Psoas muscle (tissue), 8 donors: Measurements from ENCODE around the gene SERPINB6. TPM values are rescaled to one million over a fixed set of nuclear protein-coding genes. Genes with fewer than 3 reads are reported as not detected.
"Not testable (repeated sequence)": the region's sequence is repeated elsewhere in the genome, so short reads cannot be mapped to it uniquely, and the experiment has no call there.

ENCODE experiments used
- ATAC-seq, 4 donors: fragments of 200-7000 bp; cut with Tn5 transposase; one replicate each; pipeline ENCODE4 v1.9.1; 2020; ENCODE audit warnings: moderate library complexity in 3 of 4, mild to moderate bottlenecking in 2 of 4
- DNase-seq, 2 donors: peaks; one replicate each; pipeline ENCODE4 v3.0.0-alpha.2; 2020
- H3K27ac ChIP-seq: fragments of 200-600 bp; one replicate; pipeline ENCODE4 v1.8.0; 2022
- H3K27me3 ChIP-seq, 3 donors: fragments of 200-600 bp in 1 of 3; one replicate each; pipeline versions ENCODE4 v1.6.1 to v1.8.0; 2013 to 2022; ENCODE audit warnings: low read length in 2 of 3, mild to moderate bottlenecking in 2 of 3, moderate library complexity in 1 of 3; ENCODE audit not compliant: insufficient read depth in 3 of 3
- H3K36me3 ChIP-seq, 2 donors: fragments of 200-600 bp in 1 of 2; one replicate each; pipeline versions ENCODE4 v1.6.1 to v1.8.0; 2013 to 2022; ENCODE audit warnings: low read depth in 1 of 2, mild to moderate bottlenecking in 1 of 2, moderate library complexity in 1 of 2; ENCODE audit not compliant: insufficient read depth in 1 of 2
- H3K4me1 ChIP-seq: fragments of 200-600 bp; one replicate; pipeline ENCODE4 v1.8.0; 2022
- H3K4me3 ChIP-seq: fragments of 200-600 bp; one replicate; pipeline ENCODE4 v1.8.0; 2022; ENCODE audit warnings: mild to moderate bottlenecking
- H3K9me3 ChIP-seq: fragments of 200-600 bp; one replicate; pipeline ENCODE4 v1.8.0; 2022
- CTCF ChIP-seq: fragments of 200-600 bp; IDR thresholded peaks from one replicate; pipeline ENCODE4 v1.8.0; 2022; ENCODE audit warnings: antibody characterized with exemption
- WGBS, 3 donors: extraction: QIAGEN DNeasy Blood & Tissue Kit; methylation state at CpG; one replicate each; pipeline versions ENCODE4 v1.1.6 to v1.1.7; 2013; 5-methylcytosine and 5-hydroxymethylcytosine counted together
- intact Hi-C, 2 donors: fragments of 100-400 bp; cut with DNase I; formaldehyde crosslinking; loops; one replicate each; pipeline versions ENCODE4 v1.11.0 to v1.14.2; 2022
- polyA plus RNA-seq, 3 donors: library from polyadenylated mRNA; stranded (reverse); fragments of 200-250 nt; gene quantifications; one replicate each; pipeline ENCODE4 v1.2.3, GENCODE V29; 2013
- total RNA-seq, 4 donors: library from RNA; stranded (reverse); fragmentation: NEBNext Ultra II Directional in 2 of 4; extraction: Animal tissue kit (Norgen Biotek cat#: 25700) in 2 of 4; gene quantifications; one replicate each; pipeline versions ENCODE4 v1.2.1 to v1.2.4, GENCODE V29; 2021 to 2023
- donor health status: healthy with polysubstance abuse.
- donor health status: DM: no; HTN: no; CAD: no; lungs with moderate emphysema.
- donor health status: Bipolar disorder and iron deficiency.
- donor health status: healthy.
- donor health status: DM: yes; HTN: yes; CAD: no.
- donor health status: DM: no; HTN: no; CAD: no.
- donor health status: DM: no; HTN: no; CAD: no.
- donor health status: DM: yes; HTN: yes; CAD: no.

SERPINB6 gene
- total and polyA plus RNA-seq, 7 donors: 92.3 to 239 (median 165) TPM

GRCh38 chr6:2945153-2945452 lies 26.3 kb downstream of the SERPINB6 start:
- intact Hi-C loops: no loop called here
- DNase-seq (no peak), ATAC-seq (no peak)
- H3K4me3 ChIP-seq: no peak overlapping the region
- 49 to 80% (median 59%) methylated on average over 8 of the region's 8 CpGs for WGBS, 3 donors
- no peaks in the 10 kb centered on the region for H3K9me3 ChIP-seq
- peaks cover 29% of the 10 kb centered on the region for H3K4me1 ChIP-seq
- peaks cover 0 to 22% of the 10 kb centered on the region in 2 donors for H3K36me3 ChIP-seq
- TF ChIP-seq CTCF: no peak
- no peaks in the 10 kb centered on the region for H3K27me3 ChIP-seq
- no peak overlapping the region for H3K27ac ChIP-seq

- H3K9me3 ChIP-seq: no peaks in the 10 kb centered on the region
- DNase-seq (no peak), ATAC-seq (no peak)
- H3K36me3 ChIP-seq: peaks cover 0 to 18% of the 10 kb centered on the region in 2 donors
- no peaks in the 10 kb centered on the region for H3K27me3 ChIP-seq
- no peak overlapping the region for H3K27ac ChIP-seq
- no peak for TF ChIP-seq CTCF
- intact Hi-C loops: no loop called here
- no peak overlapping the region for H3K4me3 ChIP-seq
- 65 to 77% (median 74%) methylated on average over 7 of the region's 7 CpGs for whole genome bisulfite sequencing, 3 donors
- peaks cover 29% of the 10 kb centered on the region for H3K4me1 ChIP-seq
These were observed 26.8 kb downstream of the SERPINB6 start for GRCh38 chr6:2944405-2945152.

GRCh38 chr6:2943564-2943955 lies 27.8 kb downstream of the SERPINB6 start:
- no peaks in the 10 kb centered on the region for H3K9me3 ChIP-seq
- peaks cover 0 to 9% of the 10 kb centered on the region in 2 donors for H3K36me3 ChIP-seq
- TF ChIP-seq CTCF: no peak
- peak overlapping the region; percentile 9 for H3K4me3 ChIP-seq
- H3K27me3 ChIP-seq: no peaks in the 10 kb centered on the region
- DNase-seq (no peak), ATAC-seq (no peak)
- intact Hi-C loops: no loop called here
- 90 to 92% (median 91%) methylated on average over 5 of the region's 5 CpGs for WGBS, 3 donors
- H3K27ac ChIP-seq: no peak overlapping the region
- peaks cover 29% of the 10 kb centered on the region for H3K4me1 ChIP-seq

GRCh38 chr6:2942914-2943563 lies 28.3 kb downstream of the SERPINB6 start:
- no peak overlapping the region for H3K27ac ChIP-seq
- no peak for ATAC-seq
- intact Hi-C loops: no loop called here
- TF ChIP-seq CTCF: no peak
- no peaks in the 10 kb centered on the region for H3K9me3 ChIP-seq
- peak overlapping the region; percentile 9 for H3K4me3 ChIP-seq
- H3K4me1 ChIP-seq: peaks cover 29% of the 10 kb centered on the region
- DNase-seq: no peak
- WGBS, 3 donors: 70 to 77% (median 75%) methylated on average over 12 of the region's 12 CpGs
- H3K27me3 ChIP-seq: no peaks in the 10 kb centered on the region
- H3K36me3 ChIP-seq: peaks cover 0 to 4% of the 10 kb centered on the region in 2 donors

- H3K36me3 ChIP-seq, H3K27ac ChIP-seq, H3K9me3 ChIP-seq, DNase-seq, H3K27me3 ChIP-seq, H3K4me3 ChIP-seq, intact Hi-C loops, ATAC-seq: not testable (repeated sequence)
- WGBS, 3 donors: 93 to 98% (median 98%) methylated on average over 21 of the region's 21 CpGs
- H3K4me1 ChIP-seq: peaks cover 26% of the 10 kb centered on the region
These were observed 29.3 kb downstream of the SERPINB6 start for GRCh38 chr6:2942116-2942515.
